ENCODE results near the gene SLC16A14.
A peak's percentile ranks its signal among the peaks of the same experiment; 100 is the strongest.

The SLC16A14 gene

DNA sequence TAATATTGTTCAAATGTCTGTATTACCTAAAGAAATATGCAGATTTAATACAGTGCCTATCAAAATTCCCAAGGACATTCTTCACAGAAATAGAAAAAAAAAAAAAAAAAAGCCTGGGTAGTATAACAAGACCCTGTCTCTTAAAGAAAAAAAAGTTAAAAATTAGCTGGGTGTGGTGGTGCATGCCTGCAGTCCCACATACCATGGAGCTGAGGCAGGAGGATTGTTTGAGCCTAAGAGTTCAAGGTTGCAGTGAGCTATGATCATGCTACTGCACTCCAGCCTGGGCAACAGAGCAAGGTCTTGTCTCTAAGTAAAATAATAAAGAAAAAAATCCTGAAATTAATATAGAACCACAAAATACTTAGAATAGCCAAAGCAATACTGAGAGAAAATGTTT, 51.9 kb downstream of the SLC16A14 start:
- ChIA-PET POLR2A (ENCODE audit: low non-redundant PET) (no interaction called here), CTCF (interaction anchor here (0.6 kb wide), 1 partner anchor 369 kb away, joined by 3 read pairs; no protein-coding TSS in a partner anchor)
- TF ChIP-seq, protein P1, sequence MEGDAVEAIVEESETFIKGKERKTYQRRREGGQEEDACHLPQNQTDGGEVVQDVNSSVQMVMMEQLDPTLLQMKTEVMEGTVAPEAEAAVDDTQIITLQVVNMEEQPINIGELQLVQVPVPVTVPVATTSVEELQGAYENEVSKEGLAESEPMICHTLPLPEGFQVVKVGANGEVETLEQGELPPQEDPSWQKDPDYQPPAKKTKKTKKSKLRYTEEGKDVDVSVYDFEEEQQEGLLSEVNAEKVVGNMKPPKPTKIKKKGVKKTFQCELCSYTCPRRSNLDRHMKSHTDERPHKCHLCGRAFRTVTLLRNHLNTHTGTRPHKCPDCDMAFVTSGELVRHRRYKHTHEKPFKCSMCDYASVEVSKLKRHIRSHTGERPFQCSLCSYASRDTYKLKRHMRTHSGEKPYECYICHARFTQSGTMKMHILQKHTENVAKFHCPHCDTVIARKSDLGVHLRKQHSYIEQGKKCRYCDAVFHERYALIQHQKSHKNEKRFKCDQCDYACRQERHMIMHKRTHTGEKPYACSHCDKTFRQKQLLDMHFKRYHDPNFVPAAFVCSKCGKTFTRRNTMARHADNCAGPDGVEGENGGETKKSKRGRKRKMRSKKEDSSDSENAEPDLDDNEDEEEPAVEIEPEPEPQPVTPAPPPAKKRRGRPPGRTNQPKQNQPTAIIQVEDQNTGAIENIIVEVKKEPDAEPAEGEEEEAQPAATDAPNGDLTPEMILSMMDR (conservative IDR thresholded peaks at IDR 0.05; ENCODE audit: low read depth), result no peak
- no peak overlapping the region for H3K27ac ChIP-seq
- no peak for DNase-seq (ENCODE audit: low spot score)

DNA sequence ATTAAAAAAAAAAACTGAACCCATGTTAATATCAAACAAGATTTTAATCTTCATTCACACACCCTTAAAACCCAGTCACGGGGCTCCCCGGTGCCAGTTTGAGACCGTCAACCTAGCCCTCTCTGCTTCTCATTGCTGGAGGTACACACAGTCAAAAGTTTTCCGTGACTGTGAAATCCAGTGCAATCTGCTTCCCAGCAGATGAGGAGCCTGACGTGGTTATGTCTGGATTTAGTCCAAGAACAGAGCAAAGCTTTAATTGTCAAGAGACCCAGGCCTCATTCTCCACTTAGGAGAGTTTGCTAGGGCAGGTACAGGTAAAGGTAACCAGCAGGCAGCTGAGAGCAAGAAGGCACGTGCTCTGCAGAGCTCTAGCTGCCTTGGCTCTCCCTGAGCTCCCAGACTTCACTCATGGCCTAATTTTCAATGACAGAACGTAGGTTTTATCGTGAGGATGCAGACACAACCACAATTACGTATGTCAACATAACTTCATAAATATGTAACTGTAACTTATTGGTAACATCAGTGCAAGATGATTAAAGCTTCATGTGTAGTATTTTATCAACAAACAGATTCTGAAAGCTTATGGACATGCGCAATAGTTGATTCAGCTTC, 56.3 kb downstream of the SLC16A14 start:
- no peak overlapping the region for H3K27ac ChIP-seq
- TF ChIP-seq, protein P1 (conservative IDR thresholded peaks at IDR 0.05; ENCODE audit: low read depth), result no peak
- POLR2A ChIA-PET (ENCODE audit: low non-redundant PET), result no interaction called here
- CTCF ChIA-PET, result interaction anchor here (1.1 kb wide), 1 partner anchor 56 kb away, joined by 3 read pairs; no protein-coding TSS in a partner anchor
- no peak for DNase-seq (ENCODE audit: low spot score)

DNA sequence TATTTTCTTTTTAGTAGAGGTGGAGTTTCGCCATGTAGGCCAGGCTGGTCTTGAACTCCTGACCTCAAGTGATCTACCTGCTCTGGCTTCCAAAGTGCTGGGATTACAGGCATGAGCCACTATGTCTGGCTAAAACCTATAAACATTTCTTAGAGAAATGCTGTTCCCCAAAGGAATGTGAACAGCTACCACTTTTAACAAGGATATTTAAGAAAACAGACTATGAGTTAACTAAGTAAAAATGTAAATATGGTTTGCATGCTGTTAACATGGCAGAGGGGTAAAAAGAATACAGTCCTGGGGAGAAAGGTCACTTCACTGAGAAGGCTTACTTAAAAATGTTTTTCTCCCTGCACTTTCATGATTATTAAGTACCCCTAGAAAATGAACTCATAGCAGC, 57.1 kb downstream of the SLC16A14 start:
- ChIA-PET POLR2A (ENCODE audit: low non-redundant PET) (no interaction called here), CTCF (no interaction called here)
- DNase-seq (ENCODE audit: low spot score), result no peak
- TF ChIP-seq, protein P1 (conservative IDR thresholded peaks at IDR 0.05; ENCODE audit: low read depth), result no peak
- no peak overlapping the region for H3K27ac ChIP-seq

DNA sequence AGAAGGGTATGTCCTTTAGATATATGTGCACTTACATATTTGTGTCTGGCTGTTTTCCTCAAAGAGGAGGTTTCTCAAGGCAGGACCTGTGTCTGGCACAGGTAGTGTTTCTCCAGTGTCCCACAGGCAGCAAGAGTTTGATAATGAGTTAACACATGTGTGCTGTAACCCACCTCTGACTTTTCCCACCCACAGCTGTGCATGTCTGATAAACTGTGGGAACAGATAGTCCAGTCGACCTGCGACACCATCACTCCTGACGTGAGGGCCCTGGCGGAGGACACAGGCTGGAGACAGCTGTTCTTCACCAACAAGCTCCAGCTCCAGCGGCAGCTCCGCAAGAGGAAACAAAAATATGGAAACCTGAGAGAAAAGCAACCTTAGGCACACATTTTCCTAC, 58.2 kb downstream of the SLC16A14 start:
- TF ChIP-seq, protein P1 (conservative IDR thresholded peaks at IDR 0.05; ENCODE audit: low read depth), result no peak
- CTCF ChIA-PET, result interaction anchor here (0.6 kb wide), 1 partner anchor 58 kb away, joined by 6 read pairs; the partner anchor contains the start of gene SLC16A14
- no peak for DNase-seq (ENCODE audit: low spot score)
- POLR2A ChIA-PET (ENCODE audit: low non-redundant PET), result no interaction called here
- H3K27ac ChIP-seq, result no peak overlapping the region

DNA sequence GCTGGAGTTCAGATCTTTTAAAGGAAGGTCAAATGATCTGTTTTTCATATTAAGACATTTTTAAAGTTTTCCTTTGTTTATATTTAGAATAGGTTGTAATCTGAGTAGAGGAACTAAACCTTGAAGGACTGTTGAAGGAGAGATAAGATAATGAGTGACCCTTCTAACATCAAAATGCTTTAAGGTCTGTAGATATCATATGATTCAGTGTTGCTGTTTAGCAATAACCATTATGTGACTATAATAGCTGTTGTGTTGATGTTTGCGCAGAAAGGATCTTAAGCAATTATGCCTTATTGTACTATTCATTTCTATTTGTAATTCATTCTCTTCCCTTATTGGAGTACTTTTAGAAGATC, 60.0 kb downstream of the SLC16A14 start:
- no peak overlapping the region for H3K27ac ChIP-seq
- TF ChIP-seq, protein P1 (conservative IDR thresholded peaks at IDR 0.05; ENCODE audit: low read depth), result no peak
- CTCF ChIA-PET, result interaction anchor here (0.5 to 2.0 kb wide), 15 partner anchors 9 to 1787 kb away, joined by 3 to 7 read pairs (median 3); no protein-coding TSS in a partner anchor
- POLR2A ChIA-PET (ENCODE audit: low non-redundant PET), result no interaction called here
- no peak for DNase-seq (ENCODE audit: low spot score)

DNA sequence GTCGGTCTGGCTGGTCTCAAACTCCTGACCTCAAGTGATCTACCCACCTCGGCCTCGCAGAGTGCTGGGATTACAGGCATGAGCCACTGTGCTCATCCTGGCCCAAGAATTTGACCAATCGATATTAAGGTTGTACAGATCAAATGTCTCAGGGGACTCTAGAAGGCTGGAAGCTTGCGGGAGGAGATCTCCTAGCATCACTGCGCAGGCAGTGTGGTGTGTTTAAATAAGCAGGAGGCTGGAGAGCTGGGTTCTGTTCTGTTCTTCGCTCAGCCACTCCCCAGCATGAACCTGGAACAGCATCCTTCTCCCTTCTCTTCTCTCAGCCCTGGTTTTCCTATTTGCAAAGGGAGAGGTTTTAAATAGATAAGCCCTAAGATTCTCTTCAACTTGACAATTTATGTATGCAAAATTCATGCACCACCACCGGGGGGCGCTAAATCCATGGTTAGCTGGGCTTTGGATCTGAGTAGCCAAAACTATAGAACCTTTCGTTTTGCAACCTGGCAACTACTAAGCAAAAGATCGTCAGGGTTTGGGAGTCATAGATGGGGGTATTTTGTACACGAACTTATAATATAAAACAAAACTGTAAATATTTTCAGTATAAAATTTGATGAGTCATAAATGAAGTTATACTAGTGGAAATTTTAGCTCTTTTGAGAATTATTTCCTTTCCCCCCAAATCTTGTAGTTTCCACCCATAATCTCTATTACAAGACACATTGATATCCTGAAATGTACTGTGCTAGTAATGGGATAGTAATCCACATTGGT, 60.6 kb downstream of the SLC16A14 start:
- CTCF ChIA-PET, result interaction anchor here (0.5 to 2.0 kb wide), 16 partner anchors 10 to 1788 kb away, joined by 3 to 7 read pairs (median 4); no protein-coding TSS in a partner anchor
- POLR2A ChIA-PET (ENCODE audit: low non-redundant PET), result no interaction called here

More for the DNA sequence above, 60.6 kb downstream of the SLC16A14 start:
- peak; percentile 55 for DNase-seq (ENCODE audit: low spot score)
- TF ChIP-seq, protein P1 (conservative IDR thresholded peaks at IDR 0.05; ENCODE audit: low read depth), result peak; percentile 81
- no peak overlapping the region for H3K27ac ChIP-seq

All from RWPE1 (cell line).